Caco-2 (cell line): Measurements from ENCODE around the gene FBLL1. TPM values are rescaled to one million over a fixed set of nuclear protein-coding genes. Genes with fewer than 3 reads are reported as not detected.

Experiments used
- BruUV-seq: library from RNA; stranded (reverse); fragments of 400-500 nt; replicated peaks from 2 replicates; lab custom pipeline; 2021; lab: Mats Ljungman, UMichigan
- CTCF ChIA-PET: fragments of 300-600 bp; sonication (Branson Sonifier 250); formaldehyde crosslinking; loops from one replicate; lab custom pipeline; 2022; ENCODE audit warnings: antibody characterized with exemption; lab: Charles Lee
- POLR2A ChIA-PET: fragments of 300-600 bp; sonication (Branson Sonifier 250); formaldehyde crosslinking; loops from one replicate; lab custom pipeline; 2022; ENCODE audit warnings: antibody characterized with exemption; lab: Charles Lee
- DNase-seq, 2 experiments: peaks; one replicate each; pipeline versions ENCODE4 v3.0.0 to v3.0.0-alpha.2; 2020 to 2022
- H3K27me3 ChIP-seq: replicated peaks from 2 replicates; pipeline ENCODE4 v1.6.0; 2011; ENCODE audit warnings: low read length; ENCODE audit not compliant: control insufficient read depth, insufficient read depth
- H3K36me3 ChIP-seq: 2 replicates; pipeline ENCODE4 v1.5.1; 2011; ENCODE audit warnings: low read length; ENCODE audit not compliant: control insufficient read depth, insufficient read depth
- H3K4me1 ChIP-seq: fragments of 250-450 bp; sonication (Bioruptor Pico); 2 replicates; pipeline ENCODE4 v1.5.1; 2020; ENCODE audit warnings: mild to moderate bottlenecking
- H3K4me3 ChIP-seq: 2 replicates; pipeline ENCODE4 v1.5.1; 2011; ENCODE audit warnings: low read depth, mild to moderate bottlenecking, control low read depth, low read length
- H3K9me3 ChIP-seq: fragments of 250-450 bp; sonication (Bioruptor Pico); 2 replicates; pipeline ENCODE4 v1.5.1; 2020; ENCODE audit warnings: mild to moderate bottlenecking, moderate library complexity
- H3K27ac Mint-ChIP-seq: one replicate; pipeline ENCODE4 v1.8.0; 2022; ENCODE audit warnings: mixed read lengths; ENCODE audit not compliant: unreplicated experiment
- H3K27me3 Mint-ChIP-seq: one replicate; pipeline ENCODE4 v1.8.0; 2022; ENCODE audit warnings: mixed read lengths; ENCODE audit not compliant: insufficient read depth, unreplicated experiment
- H3K36me3 Mint-ChIP-seq: one replicate; pipeline ENCODE4 v1.8.0; 2022; ENCODE audit warnings: mild to moderate bottlenecking, mixed read lengths; ENCODE audit not compliant: insufficient read depth, unreplicated experiment
- H3K4me1 Mint-ChIP-seq: one replicate; pipeline ENCODE4 v1.8.0; 2022; ENCODE audit warnings: low read depth, mixed read lengths; ENCODE audit not compliant: unreplicated experiment
- H3K4me3 Mint-ChIP-seq: one replicate; pipeline ENCODE4 v1.8.0; 2022; ENCODE audit warnings: mild to moderate bottlenecking, moderate library complexity, mixed read lengths; ENCODE audit not compliant: unreplicated experiment
- H3K9me3 Mint-ChIP-seq: one replicate; pipeline ENCODE4 v1.8.0; 2022; ENCODE audit warnings: mixed read lengths; ENCODE audit not compliant: unreplicated experiment
- intact Hi-C: fragments of 100-400 bp; cut with micrococcal nuclease; formaldehyde crosslinking; loops from one replicate; pipeline ENCODE4 v1.10.0; 2022; ENCODE audit not compliant: unreplicated experiment
- microRNA-seq: library from miRNA; unstranded; fragments of <30 nt; microRNA quantifications from one replicate; pipeline ENCODE4 v1.2.0, GENCODE V29; 2022
- total RNA-seq: library from RNA; stranded (reverse); gene quantifications from 2 replicates; pipeline ENCODE4 v1.2.3, GENCODE V29; 2022
- TF ChIP-seq, protein P1 (sequence below), 2 experiments: fragments of 200-600 bp in 1 of 2; IDR thresholded peaks; 1 replicate in 1 of 2; 2 replicates in 1 of 2; pipeline versions ENCODE4 v1.5.1 to v1.8.0; 2011 to 2022; ENCODE audit warnings: antibody characterized with exemption in 1 of 2, control low read depth in 1 of 2, inconsistent platforms in 1 of 2, low read depth in 1 of 2, low read length in 1 of 2, mild to moderate bottlenecking in 1 of 2, moderate library complexity in 1 of 2; ENCODE audit not compliant: insufficient read depth in 1 of 2, severe bottlenecking in 1 of 2, unreplicated experiment in 1 of 2

FBLL1 gene
- total RNA-seq, 1 experiment from 2014 or later = not detected

DNA sequence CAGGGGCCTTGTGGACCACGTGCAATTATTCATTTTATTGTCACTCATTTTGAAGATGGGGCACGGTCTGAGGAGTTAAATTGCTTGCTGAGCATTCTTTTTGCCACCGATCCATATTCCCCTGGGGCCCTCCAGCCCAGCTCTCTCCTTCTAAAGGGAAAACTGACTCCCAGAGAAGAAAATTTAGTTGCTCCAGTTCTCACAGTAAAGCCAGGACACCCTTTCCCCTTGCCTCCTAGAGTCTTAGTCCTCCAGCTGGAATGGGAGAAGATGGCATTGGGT lies 51.1 kb downstream of the FBLL1 start:
- Histone ChIP-seq H3K4me1 (0 out of 2 replicates have a peak, but pooled peaks cover 4% of the 10 kb centered on the region), H3K36me3 (no peaks in the 10 kb centered on the region), H3K9me3 (no peaks in the 10 kb centered on the region), H3K4me3 (peak overlapping the region; percentile 52), H3K27me3 (no peaks in the 10 kb centered on the region)
- DNase-seq = no peak
- Mint-ChIP-seq H3K27ac (peak overlapping the region; percentile 95), H3K4me3 (peak overlapping the region; percentile 92), H3K36me3 (peaks cover 28% of the 10 kb centered on the region), H3K9me3 (no peaks in the 10 kb centered on the region), H3K27me3 (no peaks in the 10 kb centered on the region), H3K4me1 (peaks cover 18% of the 10 kb centered on the region)
- TF ChIP-seq, protein P1, sequence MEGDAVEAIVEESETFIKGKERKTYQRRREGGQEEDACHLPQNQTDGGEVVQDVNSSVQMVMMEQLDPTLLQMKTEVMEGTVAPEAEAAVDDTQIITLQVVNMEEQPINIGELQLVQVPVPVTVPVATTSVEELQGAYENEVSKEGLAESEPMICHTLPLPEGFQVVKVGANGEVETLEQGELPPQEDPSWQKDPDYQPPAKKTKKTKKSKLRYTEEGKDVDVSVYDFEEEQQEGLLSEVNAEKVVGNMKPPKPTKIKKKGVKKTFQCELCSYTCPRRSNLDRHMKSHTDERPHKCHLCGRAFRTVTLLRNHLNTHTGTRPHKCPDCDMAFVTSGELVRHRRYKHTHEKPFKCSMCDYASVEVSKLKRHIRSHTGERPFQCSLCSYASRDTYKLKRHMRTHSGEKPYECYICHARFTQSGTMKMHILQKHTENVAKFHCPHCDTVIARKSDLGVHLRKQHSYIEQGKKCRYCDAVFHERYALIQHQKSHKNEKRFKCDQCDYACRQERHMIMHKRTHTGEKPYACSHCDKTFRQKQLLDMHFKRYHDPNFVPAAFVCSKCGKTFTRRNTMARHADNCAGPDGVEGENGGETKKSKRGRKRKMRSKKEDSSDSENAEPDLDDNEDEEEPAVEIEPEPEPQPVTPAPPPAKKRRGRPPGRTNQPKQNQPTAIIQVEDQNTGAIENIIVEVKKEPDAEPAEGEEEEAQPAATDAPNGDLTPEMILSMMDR (IDR thresholded peaks at IDR 0.05; ENCODE audit: insufficient read depth in 1 of 2, low read depth in 1 of 2, low read length in 1 of 2, severe bottlenecking in 1 of 2, unreplicated experiment in 1 of 2) = no peak
- ChIA-PET POLR2A (interaction anchor here (0.7 to 1.2 kb wide), 2 partner anchors 11 to 1003 kb away, joined by 3 to 11 read pairs; partner anchors contain the start of gene SPDL1), CTCF (interaction anchor here (1.5 kb wide), 1 partner anchor 11 kb away, joined by 4 read pairs; no protein-coding TSS in a partner anchor)
- intact Hi-C loops = no loop called here
- BruUV-seq = TSS peak; percentile 99

Small RNAs within 50 kb of the gene (microRNA-seq; reads per million reads assigned to microRNA genes)
- gene MIR103A1 (not detected), gene MIR103B1 (not detected)

Other genes starting within 250 kb of the FBLL1 start
- 108 and 109 TPM in 2 replicates for gene WWC1, start 237.7 kb upstream of the FBLL1 start, total RNA-seq
- gene RARS1, start 42.8 kb upstream of the FBLL1 start, total RNA-seq = 124 and 129 TPM in 2 replicates
- 99.6 and 104 TPM in 2 replicates for gene PANK3, start 50.1 kb downstream of the FBLL1 start, total RNA-seq